Activated naive CD8-positive, alpha-beta T cell treated with anti-CD3 and anti-CD28 coated beads, Interleukin-2, amount 10 ng/mL, durations not matched to agents 7 days and 5 days (primary cell): ENCODE data around the gene TMCO5A. TPM values are rescaled to one million over a fixed set of nuclear protein-coding genes. Genes with fewer than 3 reads are reported as not detected.

Experiments used
- ATAC-seq: fragments of 150-1000 bp; cut with Tn5 transposase; one replicate; pipeline ENCODE4 v1.10.0; 2021; ENCODE audit warnings: low read depth, moderate library complexity
- POLR2A ChIA-PET: fragments of 350-600 bp; sonication (Branson Sonifier 250); formaldehyde crosslinking; loops from one replicate; lab custom pipeline; 2021; ENCODE audit warnings: antibody characterized with exemption; lab: Charles Lee
- DNase-seq: peaks from one replicate; pipeline ENCODE4 v3.0.0; 2021
- H3K27ac Mint-ChIP-seq: one replicate; pipeline ENCODE4 v1.8.0; 2022; ENCODE audit warnings: mild to moderate bottlenecking, mixed read lengths
- H3K27me3 Mint-ChIP-seq: one replicate; pipeline ENCODE4 v1.8.0; 2022; ENCODE audit warnings: mild to moderate bottlenecking, moderate library complexity, mixed read lengths
- H3K36me3 Mint-ChIP-seq: one replicate; pipeline ENCODE4 v1.8.0; 2021; ENCODE audit warnings: mild to moderate bottlenecking, mixed read lengths
- H3K4me1 Mint-ChIP-seq: one replicate; pipeline ENCODE4 v1.8.0; 2021; ENCODE audit warnings: mixed read lengths
- H3K4me3 Mint-ChIP-seq: one replicate; pipeline ENCODE4 v1.8.0; 2022; ENCODE audit warnings: mild to moderate bottlenecking, moderate library complexity, mixed read lengths
- H3K9me3 Mint-ChIP-seq: one replicate; pipeline ENCODE4 v1.8.0; 2021; ENCODE audit warnings: mixed read lengths
- total RNA-seq, 2 experiments: library from RNA; stranded (reverse); gene quantifications; one replicate each; pipeline ENCODE4 v1.2.3, GENCODE V29; 2021

Gene TMCO5A
- not detected for total RNA-seq

DNA sequence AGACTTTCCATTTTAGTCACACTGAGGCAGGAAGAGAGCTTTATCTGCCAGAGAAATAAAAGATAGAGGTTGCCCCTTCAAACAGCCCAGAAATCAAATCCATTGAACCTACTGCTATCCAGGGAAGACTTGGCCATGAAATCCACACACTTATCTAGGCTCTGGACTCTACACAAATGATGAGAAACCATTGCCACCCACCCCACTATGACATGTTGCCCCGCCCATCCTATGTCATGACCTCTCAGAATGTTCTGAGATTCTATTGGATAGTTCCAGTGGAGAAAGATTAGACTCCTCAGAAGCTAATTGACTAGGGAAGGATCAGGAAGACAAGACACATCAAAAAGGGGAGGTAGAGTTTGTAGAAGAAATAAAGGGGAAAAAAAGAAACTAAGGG is at the start of gene TMCO5A:
TSS of gene TMCO5A (plus strand) at position 301 of the 400 bp plus-strand sequence. CDS start 1,684 bp downstream, outside the sequence.
- DNase-seq (no peak), ATAC-seq (no peak)
- POLR2A ChIA-PET: no interaction called here
- Mint-ChIP-seq H3K27ac (no peak within 1 kb of the TSS), H3K9me3 (no peaks in the 10 kb centered on the region), H3K36me3 (no peaks in the 10 kb centered on the region), H3K27me3 (no peaks in the 10 kb centered on the region), H3K4me1 (no peaks in the 10 kb centered on the region), H3K4me3 (no peak within 1 kb of the TSS)

DNA sequence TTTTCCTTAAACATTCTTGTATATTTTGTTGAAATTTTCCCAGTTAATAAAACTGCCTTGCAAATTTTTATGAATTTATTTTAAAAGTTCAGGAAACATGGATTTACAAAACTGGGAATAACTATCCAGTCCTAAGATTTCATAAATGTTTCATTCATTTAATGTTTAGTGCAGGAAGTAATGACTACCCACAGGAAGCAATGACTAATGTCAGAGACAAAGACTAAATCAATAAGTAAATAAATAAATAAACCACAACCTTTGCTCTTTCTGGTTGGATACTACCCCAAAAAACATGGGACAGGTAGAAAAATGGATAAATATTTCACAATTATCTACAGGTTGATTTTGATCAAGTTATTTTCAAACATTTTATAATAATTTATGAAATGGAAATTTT is 48.8 kb upstream of the TMCO5A start:
- no peaks in the 10 kb centered on the region for H3K4me1 Mint-ChIP-seq
- H3K27ac Mint-ChIP-seq: no peak overlapping the region
- H3K36me3 Mint-ChIP-seq: no peaks in the 10 kb centered on the region
- POLR2A ChIA-PET: no interaction called here
- DNase-seq (no peak), ATAC-seq (no peak)
- no peaks in the 10 kb centered on the region for H3K9me3 Mint-ChIP-seq
- H3K27me3 Mint-ChIP-seq: peaks cover 6% of the 10 kb centered on the region
- H3K4me3 Mint-ChIP-seq: no peak overlapping the region

DNA sequence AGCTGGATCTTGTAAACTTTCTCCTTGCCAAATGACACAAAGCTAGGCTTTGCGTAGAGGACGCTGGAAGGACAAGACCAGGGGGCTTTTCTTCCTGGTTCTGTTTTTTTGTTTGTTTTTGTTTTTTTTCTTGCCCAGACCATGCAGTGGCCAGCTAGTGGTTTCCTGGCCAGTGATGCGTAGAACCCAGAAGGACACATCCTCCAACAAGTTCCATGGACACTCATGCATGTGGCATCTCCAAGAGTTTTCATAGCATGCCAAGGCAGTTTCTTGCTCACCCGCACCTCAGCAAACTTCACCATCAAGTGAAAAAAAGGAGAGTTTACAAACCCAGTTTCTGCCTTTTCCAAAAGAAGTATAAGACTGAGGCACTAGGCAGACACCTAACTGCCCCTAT is 46.1 kb upstream of the TMCO5A start:
- POLR2A ChIA-PET: no interaction called here
- no peak for DNase-seq
- H3K27ac Mint-ChIP-seq: no peak overlapping the region
- H3K36me3 Mint-ChIP-seq: no peaks in the 10 kb centered on the region
- H3K27me3 Mint-ChIP-seq: peaks cover 6% of the 10 kb centered on the region
- no peak overlapping the region for H3K4me3 Mint-ChIP-seq
- no peak for ATAC-seq
- H3K4me1 Mint-ChIP-seq: no peaks in the 10 kb centered on the region
- no peaks in the 10 kb centered on the region for H3K9me3 Mint-ChIP-seq

DNA sequence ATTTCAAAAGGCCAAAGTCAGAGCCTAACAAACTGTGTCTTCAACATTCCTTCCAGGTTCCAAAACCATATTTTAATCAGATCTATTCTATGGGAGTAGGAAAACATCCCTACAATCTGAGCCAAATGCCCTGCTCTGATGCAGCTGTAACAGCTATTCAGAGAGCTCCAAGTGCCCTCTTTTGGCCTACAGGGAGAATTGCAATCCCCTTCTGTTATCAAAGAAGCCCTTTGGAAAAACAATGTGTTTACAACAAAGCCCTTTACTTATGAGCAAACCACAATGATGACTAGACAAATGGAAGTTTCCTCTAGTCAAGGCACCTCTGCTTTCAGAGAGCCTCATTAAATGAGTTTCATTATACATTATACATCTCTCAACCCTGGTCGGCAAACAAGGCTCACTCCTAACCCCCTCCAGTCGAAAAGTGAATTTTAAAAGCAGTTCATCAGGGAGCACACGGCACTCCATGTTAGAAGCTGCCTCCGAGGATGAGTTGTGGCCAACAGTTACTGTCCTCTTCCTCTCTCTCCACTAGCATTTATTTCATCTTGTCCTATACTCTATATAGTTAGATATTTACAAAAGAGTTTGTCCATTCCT is 42.6 kb upstream of the TMCO5A start:
- Mint-ChIP-seq H3K36me3 (no peaks in the 10 kb centered on the region), H3K4me3 (no peak overlapping the region), H3K27me3 (peaks cover 2% of the 10 kb centered on the region), H3K4me1 (no peaks in the 10 kb centered on the region), H3K9me3 (no peaks in the 10 kb centered on the region), H3K27ac (no peak overlapping the region)
- no peak for ATAC-seq
- POLR2A ChIA-PET: no interaction called here
- DNase-seq: no peak

GRCh38 chr15:37893309-37893708 is 41.1 kb upstream of the TMCO5A start:
- no peak for ATAC-seq

GRCh38 chr15:37898362-37898761 is 36.1 kb upstream of the TMCO5A start:
- POLR2A ChIA-PET: no interaction called here
- ATAC-seq: no peak

More at GRCh38 chr15:37893309-37893708, 41.1 kb upstream of the TMCO5A start:
- Mint-ChIP-seq H3K4me3 (no peak overlapping the region), H3K27me3 (peaks cover 2% of the 10 kb centered on the region), H3K27ac (no peak overlapping the region), H3K36me3 (no peaks in the 10 kb centered on the region), H3K4me1 (no peaks in the 10 kb centered on the region), H3K9me3 (no peaks in the 10 kb centered on the region)
- POLR2A ChIA-PET: no interaction called here
- DNase-seq: no peak

DNA sequence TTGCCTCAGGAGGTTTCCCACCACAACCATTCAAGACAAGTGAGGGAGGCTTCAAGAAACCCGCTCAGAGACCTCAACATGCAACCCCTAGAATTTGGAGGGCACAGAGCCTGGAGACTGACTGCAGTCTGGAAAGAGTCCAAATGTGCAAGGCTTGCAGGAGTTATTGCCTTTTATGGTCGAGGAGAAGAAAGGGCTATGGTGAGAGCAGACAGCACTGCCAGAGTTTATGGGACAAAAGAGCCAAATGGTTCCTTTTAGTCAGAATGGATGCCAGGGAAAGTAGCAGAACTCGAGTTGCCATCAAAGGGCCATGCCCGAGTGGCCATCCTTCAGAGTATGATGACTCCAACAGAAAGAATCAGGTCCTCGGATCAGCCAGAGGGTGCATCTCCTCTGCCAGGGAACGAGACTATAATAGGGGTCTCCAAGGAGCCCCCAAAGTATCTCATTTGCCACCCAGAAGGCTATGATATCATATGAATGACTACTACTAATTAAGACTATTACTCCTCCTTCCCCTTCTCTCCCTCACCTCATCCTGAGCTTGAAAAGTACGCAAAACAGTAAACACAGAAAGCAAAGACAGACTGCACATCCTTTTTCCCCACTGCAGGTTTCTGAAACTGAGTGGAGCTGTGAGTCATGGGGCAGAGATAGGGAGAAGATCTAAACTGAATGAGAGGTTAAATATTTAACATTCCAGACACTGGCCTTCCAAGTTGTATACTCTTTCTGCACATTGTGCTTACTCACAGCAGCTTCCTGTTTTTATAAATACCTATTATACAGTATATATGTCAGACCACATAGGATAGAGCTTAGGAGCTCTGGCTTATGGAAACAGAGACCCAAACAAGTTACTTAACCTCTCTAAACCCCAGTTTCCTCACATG is 33.9 kb upstream of the TMCO5A start:
- H3K27ac Mint-ChIP-seq: no peak overlapping the region
- H3K27me3 Mint-ChIP-seq: no peaks in the 10 kb centered on the region
- H3K9me3 Mint-ChIP-seq: no peaks in the 10 kb centered on the region
- no peak overlapping the region for H3K4me3 Mint-ChIP-seq
- ATAC-seq (no peak), DNase-seq (no peak)
- H3K36me3 Mint-ChIP-seq: no peaks in the 10 kb centered on the region
- no peaks in the 10 kb centered on the region for H3K4me1 Mint-ChIP-seq
- POLR2A ChIA-PET: no interaction called here

More at GRCh38 chr15:37898362-37898761, 36.1 kb upstream of the TMCO5A start:
- no peaks in the 10 kb centered on the region for H3K36me3 Mint-ChIP-seq
- no peak for DNase-seq
- H3K9me3 Mint-ChIP-seq: no peaks in the 10 kb centered on the region
- H3K4me3 Mint-ChIP-seq: no peak overlapping the region
- H3K27ac Mint-ChIP-seq: no peak overlapping the region
- H3K27me3 Mint-ChIP-seq: no peaks in the 10 kb centered on the region
- H3K4me1 Mint-ChIP-seq: no peaks in the 10 kb centered on the region

DNA sequence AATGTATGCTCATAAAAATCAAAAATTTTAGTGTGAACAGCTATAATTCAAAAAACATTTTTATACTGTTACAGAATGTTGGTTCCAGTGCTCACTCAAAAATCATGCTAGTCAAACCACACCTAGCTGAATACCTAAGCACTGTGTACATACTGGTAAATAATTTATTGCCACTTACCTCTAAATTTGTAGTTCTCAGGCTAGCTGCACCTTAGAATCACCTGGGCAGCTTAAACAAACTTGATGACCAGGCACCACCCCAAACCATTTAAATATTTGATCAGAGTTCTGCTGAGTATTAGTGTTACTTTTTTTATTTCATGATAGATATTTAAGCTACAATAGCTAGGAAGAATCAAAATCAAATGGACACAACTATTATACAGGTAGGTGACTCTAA is 32.3 kb upstream of the TMCO5A start:
- Mint-ChIP-seq H3K9me3 (no peaks in the 10 kb centered on the region), H3K27ac (no peak overlapping the region)

DNA sequence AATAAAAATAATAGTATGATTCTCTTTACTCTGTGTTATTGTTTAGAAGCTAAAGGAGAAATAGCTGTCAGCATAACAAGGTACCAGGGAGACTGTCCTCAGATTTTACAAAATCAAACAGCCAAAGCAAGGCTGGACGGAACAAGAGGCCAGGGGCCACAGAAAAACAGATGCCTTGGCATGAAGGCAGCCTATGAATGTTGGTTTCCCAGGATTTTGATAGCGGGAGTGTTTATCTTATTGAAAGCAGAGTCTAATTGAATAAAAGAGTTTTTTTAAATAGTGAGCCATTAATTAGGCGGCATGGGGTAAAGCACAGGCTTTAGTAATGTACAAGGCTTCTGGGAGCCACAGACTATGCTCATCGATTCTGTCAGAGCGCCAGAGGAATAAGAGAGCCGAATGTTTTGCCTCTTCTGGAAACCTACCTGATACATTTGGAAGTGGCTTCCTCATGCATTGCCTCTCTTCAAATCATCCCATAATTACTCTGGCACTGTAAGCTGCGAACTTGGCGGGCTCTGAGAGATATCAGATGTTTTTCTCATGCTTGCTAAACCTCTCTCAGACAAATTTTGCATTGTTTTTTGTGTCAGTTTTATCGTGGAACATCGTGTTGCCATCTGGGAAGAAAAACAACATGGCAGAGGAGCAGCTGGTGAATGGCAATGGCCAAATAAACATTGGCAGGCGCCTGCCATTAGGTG is 30.4 kb upstream of the TMCO5A start:
- H3K4me1 Mint-ChIP-seq: no peaks in the 10 kb centered on the region
- POLR2A ChIA-PET: no interaction called here
- H3K36me3 Mint-ChIP-seq: no peaks in the 10 kb centered on the region
- no peak overlapping the region for H3K27ac Mint-ChIP-seq
- H3K4me3 Mint-ChIP-seq: no peak overlapping the region
- H3K27me3 Mint-ChIP-seq: no peaks in the 10 kb centered on the region
- no peak for DNase-seq
- ATAC-seq: no peak
- no peaks in the 10 kb centered on the region for H3K9me3 Mint-ChIP-seq

More for the DNA sequence above, 32.3 kb upstream of the TMCO5A start:
- no peaks in the 10 kb centered on the region for H3K36me3 Mint-ChIP-seq
- H3K4me3 Mint-ChIP-seq: no peak overlapping the region
- POLR2A ChIA-PET: no interaction called here
- DNase-seq (no peak), ATAC-seq (no peak)
- H3K27me3 Mint-ChIP-seq: no peaks in the 10 kb centered on the region
- no peaks in the 10 kb centered on the region for H3K4me1 Mint-ChIP-seq

- H3K27me3 Mint-ChIP-seq: no peaks in the 10 kb centered on the region
- no peak overlapping the region for H3K27ac Mint-ChIP-seq
- H3K9me3 Mint-ChIP-seq: no peaks in the 10 kb centered on the region
- H3K4me1 Mint-ChIP-seq: no peaks in the 10 kb centered on the region
- ATAC-seq (no peak), DNase-seq (no peak)
- no peak overlapping the region for H3K4me3 Mint-ChIP-seq
- H3K36me3 Mint-ChIP-seq: no peaks in the 10 kb centered on the region
- POLR2A ChIA-PET: no interaction called here
Measured at GRCh38 chr15:37907136-37907535, 27.3 kb upstream of the TMCO5A start.

DNA sequence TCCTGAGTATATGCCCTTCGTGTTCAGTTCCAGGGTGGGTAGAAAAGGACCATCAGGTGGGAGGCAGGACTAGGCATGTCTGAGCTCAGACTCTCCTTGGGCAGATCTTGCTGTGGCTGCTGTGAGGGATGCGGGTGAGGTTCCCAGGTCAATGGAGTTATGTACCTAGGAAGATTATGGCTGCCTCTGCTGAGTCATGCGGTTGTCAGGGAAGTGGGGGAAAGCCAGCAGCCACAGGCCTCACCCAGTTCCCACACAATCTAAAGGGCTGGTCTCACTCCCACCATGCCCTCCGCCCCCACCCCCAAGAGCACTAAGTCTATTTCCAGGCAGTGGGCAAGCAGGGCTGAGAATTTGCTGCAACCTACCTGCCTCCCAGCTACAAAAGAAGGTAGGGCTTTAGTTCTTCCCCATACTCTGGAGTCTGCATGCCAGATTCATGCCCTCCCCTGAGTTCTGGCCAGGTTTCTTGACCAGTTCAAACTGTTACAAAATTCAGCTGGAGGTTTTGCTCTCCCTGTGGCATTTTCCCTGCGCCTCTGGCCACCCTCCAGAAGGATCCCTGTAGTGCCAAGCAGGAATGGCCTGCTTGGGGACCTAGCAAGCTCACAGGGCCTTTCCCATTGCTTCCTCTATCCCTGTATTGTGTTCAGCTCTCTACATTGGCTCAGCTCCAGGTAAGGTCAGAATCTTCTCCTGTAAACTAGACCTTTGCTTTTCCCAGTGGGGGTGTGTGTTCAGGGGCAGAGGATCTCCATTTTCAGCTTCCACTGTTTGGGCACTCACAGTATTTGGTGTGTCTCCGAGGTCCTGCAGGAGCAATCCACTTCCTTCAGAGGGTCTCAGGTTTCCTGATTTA is 12.7 kb upstream of the TMCO5A start:
- DNase-seq (no peak), ATAC-seq (no peak)
- no peak overlapping the region for H3K4me3 Mint-ChIP-seq
- no peaks in the 10 kb centered on the region for H3K27me3 Mint-ChIP-seq
- no peak overlapping the region for H3K27ac Mint-ChIP-seq
- H3K4me1 Mint-ChIP-seq: no peaks in the 10 kb centered on the region
- POLR2A ChIA-PET: no interaction called here
- H3K9me3 Mint-ChIP-seq: peaks cover 2% of the 10 kb centered on the region
- peaks cover 1% of the 10 kb centered on the region for H3K36me3 Mint-ChIP-seq

DNA sequence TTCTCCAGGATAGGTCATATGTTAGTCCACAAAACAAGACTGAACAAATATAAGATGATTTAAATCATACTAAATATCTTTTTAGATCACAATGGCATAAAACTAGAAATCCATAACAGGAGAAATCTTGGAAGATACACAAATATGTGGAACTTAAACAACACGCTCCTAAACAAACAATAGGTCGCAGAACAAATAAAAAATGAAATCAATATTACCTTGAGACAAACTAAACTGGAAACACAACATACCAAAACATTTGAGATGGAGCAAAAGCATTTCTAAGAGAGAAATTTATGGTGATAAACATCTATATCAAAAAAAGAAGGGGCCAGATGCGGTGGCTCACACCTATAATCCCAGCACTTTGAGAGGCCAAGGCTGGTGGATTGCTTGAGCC is 8.3 kb upstream of the TMCO5A start:
- POLR2A ChIA-PET: no interaction called here
- H3K27ac Mint-ChIP-seq: no peak overlapping the region
- no peak overlapping the region for H3K4me3 Mint-ChIP-seq
- no peaks in the 10 kb centered on the region for H3K4me1 Mint-ChIP-seq
- peaks cover 2% of the 10 kb centered on the region for H3K9me3 Mint-ChIP-seq
- H3K27me3 Mint-ChIP-seq: no peaks in the 10 kb centered on the region
- peaks cover 1% of the 10 kb centered on the region for H3K36me3 Mint-ChIP-seq
- no peak for DNase-seq
- ATAC-seq: no peak

- Mint-ChIP-seq H3K9me3 (no peaks in the 10 kb centered on the region), H3K4me3 (no peak overlapping the region), H3K36me3 (no peaks in the 10 kb centered on the region), H3K27ac (no peak overlapping the region), H3K4me1 (no peaks in the 10 kb centered on the region), H3K27me3 (no peaks in the 10 kb centered on the region)
- ATAC-seq (no peak), DNase-seq (no peak)
- POLR2A ChIA-PET: no interaction called here
Measured at GRCh38 chr15:37929238-37929637, 5.2 kb upstream of the TMCO5A start.
